Vagina (tissue), 2 donors: ENCODE results near the gene AZI2. TPM values are rescaled to one million over a fixed set of nuclear protein-coding genes. Genes with fewer than 3 reads are reported as not detected.

Experiments used
- DNase-seq, 2 donors: peaks; one replicate each; pipeline ENCODE4 v3.0.0-alpha.2; 2017; ENCODE audit errors: extremely low spot score in 2 of 2
- H3K27ac ChIP-seq: fragments of 200-600 bp; sonication (generic); one replicate; pipeline ENCODE4 v1.5.1; 2019
- H3K27me3 ChIP-seq: fragments of 200-600 bp; sonication (generic); one replicate; pipeline ENCODE4 v1.5.1; 2019
- H3K36me3 ChIP-seq, 2 donors: fragments of 200-600 bp; sonication (generic); one replicate each; pipeline ENCODE4 v1.5.1; 2017 to 2019
- H3K4me1 ChIP-seq: fragments of 200-600 bp; sonication (generic); one replicate; pipeline ENCODE4 v1.5.1; 2019
- H3K4me3 ChIP-seq, 2 donors: fragments of 200-600 bp; sonication (generic); 1 replicate in 1 of 2; 2 replicates in 1 of 2; pipeline ENCODE4 v1.5.1; 2016 to 2019
- H3K9me3 ChIP-seq: fragments of 200-600 bp; sonication (generic); one replicate; pipeline ENCODE4 v1.5.1; 2019
- CTCF ChIP-seq, 3 experiments: fragments of 450-650 bp in 2 of 3; fragments of 200-600 bp in 1 of 3; sonication (generic) in 1 of 3; IDR thresholded peaks; one replicate each; pipeline ENCODE4 v1.5.1; 2017 to 2019; ENCODE audit warnings: antibody characterized with exemption in 3 of 3, mild to moderate bottlenecking in 2 of 3, moderate library complexity in 2 of 3
- POLR2A ChIP-seq, 2 donors: fragments of 450-650 bp; IDR thresholded peaks; one replicate each; pipeline ENCODE4 v1.6.1; 2017; ENCODE audit warnings: antibody characterized with exemption in 2 of 2, mild to moderate bottlenecking in 2 of 2, moderate library complexity in 2 of 2
- POLR2AphosphoS5 ChIP-seq, 2 donors: sonication (generic); formaldehyde crosslinking; IDR thresholded peaks; one replicate each; pipeline ENCODE4 v1.9.0; 2017; ENCODE audit warnings: antibody characterized with exemption in 2 of 2, mild to moderate bottlenecking in 2 of 2, low read depth in 1 of 2; ENCODE audit not compliant: insufficient read depth in 1 of 2
- intact Hi-C: fragments of 100-400 bp; cut with DNase I; formaldehyde crosslinking; loops from one replicate; pipeline ENCODE4 v1.15.1; 2023
- total RNA-seq: library from RNA; depleted of rRNA; stranded (reverse); fragments of >200 nt; gene quantifications from one replicate; pipeline ENCODE4 v1.2.3, GENCODE V29; 2016

AZI2 gene
- total RNA-seq, 1 donor from 2014 or later: 78.1 TPM

- peaks cover 45% of the 10 kb centered on the region for H3K4me1 ChIP-seq
- H3K9me3 ChIP-seq: peaks cover 5% of the 10 kb centered on the region
- H3K36me3 ChIP-seq: peaks cover 0 to 9% of the 10 kb centered on the region in 2 donors
- TF ChIP-seq CTCF (IDR thresholded peaks at IDR 0.05): no peak
- no peak for TF ChIP-seq POLR2A (IDR thresholded peaks at IDR 0.05)
- H3K27ac ChIP-seq: peak overlapping the region; percentile 99
- no peaks in the 10 kb centered on the region for H3K27me3 ChIP-seq
- H3K4me3 ChIP-seq: peak overlapping the region; percentile 62 to 82
- intact Hi-C loops: no loop called here
- no peak for DNase-seq
Observed at GRCh38 chr3:28349469-28350000, 911 bp upstream of the AZI2 start.

GRCh38 chr3:28348265-28348628 is 377 bp downstream of the AZI2 start:
- peak in 1 of 2 donors; percentile 94 for DNase-seq

GRCh38 chr3:28347374-28348264 is 1.0 kb downstream of the AZI2 start:
- H3K4me1 ChIP-seq: peaks cover 64% of the 10 kb centered on the region
- intact Hi-C loops: no loop called here

More at GRCh38 chr3:28348265-28348628, 377 bp downstream of the AZI2 start:
- H3K27ac ChIP-seq: peak overlapping the region; percentile 99
- no peaks in the 10 kb centered on the region for H3K27me3 ChIP-seq
- intact Hi-C loops: no loop called here
- peaks cover 58% of the 10 kb centered on the region for H3K4me1 ChIP-seq
- peaks cover 5% of the 10 kb centered on the region for H3K9me3 ChIP-seq
- peaks cover 0 to 9% of the 10 kb centered on the region in 2 donors for H3K36me3 ChIP-seq
- H3K4me3 ChIP-seq: peak overlapping the region; percentile 62 to 82
- TF ChIP-seq POLR2A (IDR thresholded peaks at IDR 0.05): peak in 1 of 2 donors; percentile 6
- TF ChIP-seq POLR2AphosphoS5 (IDR thresholded peaks at IDR 0.05; ENCODE audit: insufficient read depth in 1 of 2, low read depth in 1 of 2): no peak

GRCh38 chr3:28345690-28346089 is 2.9 kb downstream of the AZI2 start:
- no peak overlapping the region for H3K4me3 ChIP-seq
- H3K4me1 ChIP-seq: peaks cover 69% of the 10 kb centered on the region
- intact Hi-C loops: no loop called here

More at GRCh38 chr3:28347374-28348264, 1.0 kb downstream of the AZI2 start:
- peak overlapping the region; percentile 62 to 82 for H3K4me3 ChIP-seq
- DNase-seq: no peak
- H3K36me3 ChIP-seq: peaks cover 0 to 2% of the 10 kb centered on the region in 2 donors
- H3K27ac ChIP-seq: peak overlapping the region; percentile 99
- TF ChIP-seq CTCF (IDR thresholded peaks at IDR 0.05): no peak
- TF ChIP-seq POLR2AphosphoS5 (IDR thresholded peaks at IDR 0.05; ENCODE audit: insufficient read depth in 1 of 2, low read depth in 1 of 2): peak; percentile 10 to 87
- no peak for TF ChIP-seq POLR2A (IDR thresholded peaks at IDR 0.05)
- H3K9me3 ChIP-seq: no peaks in the 10 kb centered on the region
- no peaks in the 10 kb centered on the region for H3K27me3 ChIP-seq

GRCh38 chr3:28343144-28343543 is 5.5 kb downstream of the AZI2 start:
- no peak for DNase-seq
- TF ChIP-seq CTCF (IDR thresholded peaks at IDR 0.05): no peak
- no peak for TF ChIP-seq POLR2A (IDR thresholded peaks at IDR 0.05)
- no peak for TF ChIP-seq POLR2AphosphoS5 (IDR thresholded peaks at IDR 0.05; ENCODE audit: insufficient read depth in 1 of 2, low read depth in 1 of 2)
- H3K36me3 ChIP-seq: peaks cover 0 to 15% of the 10 kb centered on the region in 2 donors
- H3K4me3 ChIP-seq: no peak overlapping the region
- H3K9me3 ChIP-seq: no peaks in the 10 kb centered on the region
- H3K27ac ChIP-seq: no peak overlapping the region
- H3K4me1 ChIP-seq: peaks cover 58% of the 10 kb centered on the region
- H3K27me3 ChIP-seq: no peaks in the 10 kb centered on the region
- intact Hi-C loops: no loop called here

More at GRCh38 chr3:28345690-28346089, 2.9 kb downstream of the AZI2 start:
- DNase-seq: no peak
- Histone ChIP-seq H3K9me3 (no peaks in the 10 kb centered on the region), H3K36me3 (no peaks in the 10 kb centered on the region), H3K27ac (no peak overlapping the region), H3K27me3 (no peaks in the 10 kb centered on the region)
- no peak for TF ChIP-seq POLR2A (IDR thresholded peaks at IDR 0.05)
- no peak for TF ChIP-seq CTCF (IDR thresholded peaks at IDR 0.05)
- TF ChIP-seq POLR2AphosphoS5 (IDR thresholded peaks at IDR 0.05; ENCODE audit: insufficient read depth in 1 of 2, low read depth in 1 of 2): no peak
